Measurements from ENCODE around the gene FAM83F. TPM values are rescaled to one million over a fixed set of nuclear protein-coding genes. Genes with fewer than 3 reads are reported as not detected.

The FAM83F gene
- total RNA-seq, 1 experiment from 2014 or later, result 8.1 TPM

DNA sequence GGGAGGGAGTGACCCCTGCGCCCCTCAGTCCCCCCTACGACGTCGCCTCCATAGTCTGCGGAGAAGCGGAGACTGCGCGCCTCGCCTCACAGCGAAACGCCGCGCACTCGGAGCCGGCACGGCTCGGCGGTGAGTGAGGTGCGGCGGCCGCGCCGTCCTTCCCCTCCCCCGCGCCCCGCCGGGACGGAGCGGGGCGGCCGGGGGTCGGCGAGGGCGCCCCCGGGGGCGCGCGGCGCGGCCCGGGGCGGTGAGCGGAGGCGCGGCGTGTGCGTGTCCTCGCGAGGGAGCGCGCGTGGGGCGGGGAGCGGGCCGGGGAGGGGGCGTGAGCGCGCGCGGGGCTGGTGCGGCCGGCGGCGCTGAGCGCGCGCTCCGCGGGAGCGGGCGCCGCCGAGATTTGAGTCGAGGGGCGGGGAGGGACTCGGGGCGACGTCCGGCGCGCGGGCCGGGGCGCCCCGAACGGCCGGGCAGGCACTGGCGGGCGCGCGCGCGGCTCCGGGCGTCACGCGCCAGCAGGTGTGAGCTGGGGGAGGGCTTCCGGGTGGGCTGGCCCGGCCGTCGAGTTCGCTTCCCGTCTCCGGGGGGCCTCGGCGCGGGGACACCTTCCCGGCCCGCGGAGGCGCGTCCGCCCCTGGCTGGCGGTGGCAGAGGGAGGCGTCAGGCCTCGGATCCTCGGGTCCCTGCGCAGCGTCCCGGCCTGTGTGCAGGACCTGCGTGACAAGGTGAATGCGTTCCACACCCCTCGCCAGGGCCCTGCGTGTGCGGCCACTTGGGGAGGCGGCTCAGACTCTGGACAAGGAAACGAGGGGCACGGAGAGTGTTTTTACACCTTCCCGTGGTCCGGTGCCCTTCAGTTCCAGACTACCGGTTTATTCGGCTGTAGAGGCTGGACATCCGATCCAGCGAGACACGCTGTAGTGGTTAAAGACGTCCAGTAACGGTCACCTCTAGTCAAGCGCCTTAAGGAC is 50.4 kb downstream of the FAM83F start:
- peak; percentile 55 to 62 for DNase-seq
- Histone ChIP-seq H3K36me3 (ENCODE audit: low read depth) (no peaks in the 10 kb centered on the region), H3K27me3 (ENCODE audit: insufficient read depth, low read depth) (no peaks in the 10 kb centered on the region), H3F3A (ENCODE audit: insufficient read depth, low read depth) (peaks cover 9% of the 10 kb centered on the region; the same call in 1 of the 2 replicates), H3K9me3 (ENCODE audit: insufficient read depth, low read depth) (no peaks in the 10 kb centered on the region), H3K9me2 (ENCODE audit: insufficient read depth) (no peaks in the 10 kb centered on the region), H3K4me1 (replicated peaks; ENCODE audit: insufficient read depth) (peaks cover 27% of the 10 kb centered on the region), H4K20me1 (ENCODE audit: insufficient read depth) (peaks cover 30% of the 10 kb centered on the region), H3K4me3 (peak overlapping the region; percentile 82), H2AFZ (peak overlapping the region; percentile 80), H3K4me2 (peak overlapping the region; percentile 85), H3K79me2 (ENCODE audit: low read depth) (peaks cover 43% of the 10 kb centered on the region), H3K27ac (no peak overlapping the region)
- ChIA-PET POLR2A (ENCODE audit: unreplicated experiment) (interaction anchor here (0.6 to 1.6 kb wide), 6 partner anchors 10 to 1814 kb away, joined by 3 to 15 read pairs (median 4); partner anchors contain the start of gene TNRC6B), CTCF (interaction anchor here (0.6 to 1.2 kb wide), 3 partner anchors 134 to 516 kb away, joined by 3 read pairs; no protein-coding TSS in a partner anchor)
- intact Hi-C loops (cut with micrococcal nuclease; ENCODE audit: unreplicated experiment), result loop anchor here (1.0 to 2.0 kb wide), 3 partner anchors 111 to 302 kb away; partner anchors contain the start of genes ADSL and TNRC6B
- no TSS peak for BruUV-seq (replicated peaks)
- no peak for TF ChIP-seq CTCF (conservative IDR thresholded peaks at IDR 0.05)
- TF ChIP-seq EZH2 (IDR thresholded peaks at IDR 0.05; ENCODE audit: low read depth), result no peak

GRCh38 chr22:40046126-40046525 is 51.4 kb downstream of the FAM83F start:
- Histone ChIP-seq H3K27me3 (ENCODE audit: insufficient read depth, low read depth) (no peaks in the 10 kb centered on the region), H3K4me1 (replicated peaks; ENCODE audit: insufficient read depth) (peaks cover 19% of the 10 kb centered on the region), H3K9me2 (ENCODE audit: insufficient read depth) (no peaks in the 10 kb centered on the region), H4K20me1 (ENCODE audit: insufficient read depth) (peaks cover 38% of the 10 kb centered on the region), H3K79me2 (ENCODE audit: low read depth) (peaks cover 51% of the 10 kb centered on the region), H2AFZ (no peak overlapping the region), H3K9me3 (ENCODE audit: insufficient read depth, low read depth) (no peaks in the 10 kb centered on the region), H3K4me2 (peak overlapping the region; percentile 85), H3K36me3 (ENCODE audit: low read depth) (no peaks in the 10 kb centered on the region), H3K27ac (no peak overlapping the region), H3K4me3 (peak overlapping the region; percentile 82), H3F3A (ENCODE audit: insufficient read depth, low read depth) (peaks cover 9% of the 10 kb centered on the region; the same call in 1 of the 2 replicates)
- ChIA-PET POLR2A (ENCODE audit: unreplicated experiment) (no interaction called here), CTCF (interaction anchor here (0.6 kb wide), 1 partner anchor 168 kb away, joined by 3 read pairs; no protein-coding TSS in a partner anchor)
- no peak for DNase-seq
- intact Hi-C loops (cut with micrococcal nuclease; ENCODE audit: unreplicated experiment), result no loop called here
- TF ChIP-seq EZH2 (IDR thresholded peaks at IDR 0.05; ENCODE audit: low read depth) (no peak), CTCF (conservative IDR thresholded peaks at IDR 0.05) (no peak)
- TSS peak; percentile 26 for BruUV-seq (replicated peaks)

DNA sequence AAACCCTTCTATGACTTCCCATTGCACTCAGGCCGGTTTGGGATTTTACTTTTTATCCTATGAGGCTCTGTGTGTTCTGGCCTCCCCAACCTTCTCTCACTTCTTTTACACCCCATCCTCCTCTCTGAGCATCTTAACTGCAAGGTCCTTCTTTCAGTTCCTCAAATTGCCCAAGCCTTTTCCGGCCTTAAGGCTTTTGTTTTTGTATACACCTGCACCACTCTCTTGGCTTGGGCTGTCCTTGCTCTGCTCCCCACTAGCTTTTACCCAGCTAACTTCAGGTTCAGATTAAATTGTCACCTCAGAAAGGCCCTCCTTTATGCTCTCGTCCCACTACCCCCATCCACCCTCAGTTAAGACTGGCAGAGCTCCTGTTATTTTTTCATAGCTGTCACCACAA is 55.5 kb downstream of the FAM83F start:
- Histone ChIP-seq H3K9me3 (ENCODE audit: insufficient read depth, low read depth) (no peaks in the 10 kb centered on the region), H3K9me2 (ENCODE audit: insufficient read depth) (no peaks in the 10 kb centered on the region), H3K27me3 (ENCODE audit: insufficient read depth, low read depth) (no peaks in the 10 kb centered on the region), H3K27ac (no peak overlapping the region), H3K79me2 (ENCODE audit: low read depth) (peaks cover 92% of the 10 kb centered on the region), H3K4me1 (replicated peaks; ENCODE audit: insufficient read depth) (peaks cover 15% of the 10 kb centered on the region), H3K4me2 (no peak overlapping the region), H4K20me1 (ENCODE audit: insufficient read depth) (peaks cover 69% of the 10 kb centered on the region), H3K36me3 (ENCODE audit: low read depth) (no peaks in the 10 kb centered on the region), H2AFZ (no peak overlapping the region), H3F3A (ENCODE audit: insufficient read depth, low read depth) (peaks cover 21% of the 10 kb centered on the region; the same call in 1 of the 2 replicates), H3K4me3 (no peak overlapping the region)
- ChIA-PET POLR2A (ENCODE audit: unreplicated experiment) (no interaction called here), CTCF (no interaction called here)
- DNase-seq, result no peak
- BruUV-seq (replicated peaks), result no TSS peak
- no peak for TF ChIP-seq EZH2 (IDR thresholded peaks at IDR 0.05; ENCODE audit: low read depth)
- TF ChIP-seq CTCF (conservative IDR thresholded peaks at IDR 0.05), result no peak
- intact Hi-C loops (cut with micrococcal nuclease; ENCODE audit: unreplicated experiment), result no loop called here
